Smooth muscle cell (in vitro differentiated cells): ENCODE measurements around the gene COL11A2. TPM values are rescaled to one million over a fixed set of nuclear protein-coding genes. Genes with fewer than 3 reads are reported as not detected.

ENCODE experiments used
- DNase-seq: peaks from one replicate; lab custom pipeline; 2025; ENCODE audit not compliant: unreplicated experiment; lab: John Stamatoyannopoulos, UW
- H2AFZ ChIP-seq: fragments of 200-600 bp; sonication (generic); 2 replicates; pipeline ENCODE4 v1.6.0; 2016; ENCODE audit warnings: antibody characterized with exemption, low read depth, mild to moderate bottlenecking
- H3F3A ChIP-seq: fragments of 200-600 bp; sonication (generic); 2 replicates; pipeline ENCODE4 v1.6.0; 2017; ENCODE audit warnings: antibody characterized with exemption, low read depth
- H3K27ac ChIP-seq: fragments of 200-600 bp; sonication (generic); 2 replicates; pipeline ENCODE4 v1.5.1; 2016; ENCODE audit warnings: low read depth, mild to moderate bottlenecking
- H3K27me3 ChIP-seq: fragments of 200-600 bp; sonication (generic); 2 replicates; pipeline ENCODE4 v1.6.1; 2016; ENCODE audit warnings: low read depth, mild to moderate bottlenecking
- H3K36me3 ChIP-seq: fragments of 200-600 bp; sonication (generic); 2 replicates; pipeline ENCODE4 v1.5.1; 2016; ENCODE audit warnings: low read depth
- H3K4me1 ChIP-seq: fragments of 200-600 bp; sonication (generic); 2 replicates; pipeline ENCODE4 v1.5.1; 2016; ENCODE audit warnings: low read depth
- H3K4me2 ChIP-seq: fragments of 200-600 bp; sonication (generic); 2 replicates; pipeline ENCODE4 v1.6.0; 2016; ENCODE audit warnings: mild to moderate bottlenecking
- H3K4me3 ChIP-seq: fragments of 200-600 bp; sonication (generic); 2 replicates; pipeline ENCODE4 v1.5.1; 2016; ENCODE audit warnings: mild to moderate bottlenecking
- H3K79me2 ChIP-seq: fragments of 200-600 bp; sonication (generic); 2 replicates; pipeline ENCODE4 v1.6.0; 2016; ENCODE audit warnings: low read depth, mild to moderate bottlenecking
- H3K9ac ChIP-seq: fragments of 200-600 bp; sonication (generic); 2 replicates; pipeline ENCODE4 v1.6.0; 2016; ENCODE audit warnings: low read depth
- H3K9me3 ChIP-seq: fragments of 200-600 bp; sonication (generic); replicated peaks from 2 replicates; pipeline ENCODE4 v1.5.1; 2016; ENCODE audit warnings: low read depth
- H4K20me1 ChIP-seq: fragments of 200-600 bp; sonication (generic); 2 replicates; pipeline ENCODE4 v1.6.0; 2016; ENCODE audit warnings: low read depth
- CTCF ChIP-seq: fragments of 200-600 bp; sonication (generic); IDR thresholded peaks from 2 replicates; pipeline ENCODE4 v1.5.1; 2017; ENCODE audit warnings: borderline replicate concordance, mild to moderate bottlenecking, antibody characterized with exemption; ENCODE audit not compliant: insufficient read depth, poor library complexity, severe bottlenecking
- WGBS: methylation state at CpG from one replicate; pipeline ENCODE4 v1.1.7; 2016; ENCODE audit warnings: low lambda C conversion rate; 5-methylcytosine and 5-hydroxymethylcytosine counted together
- polyA plus RNA-seq: library from polyadenylated mRNA; unstranded; fragments of >200 nt; fragmentation: Nextera tagmentation; extraction: Ambion mirVana; gene quantifications from 2 replicates; pipeline ENCODE4 v1.2.1, GENCODE V29; 2016
- total RNA-seq: library from RNA; depleted of rRNA; stranded (reverse); fragments of >200 nt; gene quantifications from 2 replicates; pipeline ENCODE4 v1.2.3, GENCODE V29; 2014

Gene COL11A2
- total and polyA plus RNA-seq, 2 experiments from 2014 or later = 0.36 to 1.2 TPM

- DNase-seq = no peak
- Histone ChIP-seq H3K9me3 (no peaks in the 10 kb centered on the region), H3K4me1 (no peaks in the 10 kb centered on the region), H3K4me2 (no peak overlapping the region), H3K4me3 (no peak overlapping the region), H3K36me3 (no peaks in the 10 kb centered on the region), H3K27ac (no peak overlapping the region), H3K27me3 (no peaks in the 10 kb centered on the region), H3K79me2 (no peaks in the 10 kb centered on the region), H4K20me1 (no peaks in the 10 kb centered on the region), H3F3A (no peaks in the 10 kb centered on the region), H2AFZ (no peak overlapping the region), H3K9ac (no peak overlapping the region)
- no peak for TF ChIP-seq CTCF
- 86% methylated on average over 10 of the region's 10 CpGs for WGBS
Observed at GRCh38 chr6:33175436-33176069, 16.7 kb downstream of the COL11A2 start.

GRCh38 chr6:33174784-33175183, 17.5 kb downstream of the COL11A2 start:
- Histone ChIP-seq H4K20me1 (no peaks in the 10 kb centered on the region), H3K27ac (no peak overlapping the region), H3K4me1 (no peaks in the 10 kb centered on the region), H3K27me3 (no peaks in the 10 kb centered on the region), H3K4me3 (no peak overlapping the region), H3K36me3 (no peaks in the 10 kb centered on the region), H3K4me2 (no peak overlapping the region), H3K79me2 (no peaks in the 10 kb centered on the region), H3K9me3 (no peaks in the 10 kb centered on the region), H2AFZ (no peak overlapping the region), H3K9ac (no peak overlapping the region), H3F3A (no peaks in the 10 kb centered on the region)
- 85% methylated on average over 4 of the region's 4 CpGs for WGBS
- TF ChIP-seq CTCF = no peak
- no peak for DNase-seq

- no peak for DNase-seq
- WGBS = 75% methylated on average over 11 of the region's 11 CpGs
- Histone ChIP-seq H3K27me3 (no peaks in the 10 kb centered on the region), H3K36me3 (no peaks in the 10 kb centered on the region), H3K4me2 (no peak overlapping the region), H3K27ac (no peak overlapping the region), H3K4me3 (no peak overlapping the region), H3K4me1 (no peaks in the 10 kb centered on the region), H2AFZ (no peak overlapping the region), H3K79me2 (no peaks in the 10 kb centered on the region), H3F3A (no peaks in the 10 kb centered on the region), H4K20me1 (no peaks in the 10 kb centered on the region), H3K9me3 (no peaks in the 10 kb centered on the region), H3K9ac (no peak overlapping the region)
- TF ChIP-seq CTCF = no peak
Observed at GRCh38 chr6:33173535-33174180, 18.6 kb downstream of the COL11A2 start.
